HepG2 (cell line): ENCODE measurements around the gene NAIF1. TPM values are rescaled to one million over a fixed set of nuclear protein-coding genes. Genes with fewer than 3 reads are reported as not detected.

Experiments
- ATAD3A ChIP-seq: sonication (generic); formaldehyde crosslinking; IDR thresholded peaks from 2 replicates; pipeline ENCODE4 v1.4.0; 2020; ENCODE audit warnings: missing genetic modification reagents
- FLYWCH1 ChIP-seq: sonication (generic); formaldehyde crosslinking; IDR thresholded peaks from 2 replicates; pipeline ENCODE4 v1.8.1; 2023; ENCODE audit warnings: mild to moderate bottlenecking, missing genetic modification reagents
- GABPB1 ChIP-seq: IDR thresholded peaks from 2 replicates; pipeline ENCODE4 v1.6.1; 2016; ENCODE audit warnings: mild to moderate bottlenecking, missing genetic modification reagents, moderate library complexity, missing compliant biosample characterization
- GATAD1 ChIP-seq: IDR thresholded peaks from 2 replicates; pipeline ENCODE4 v1.6.1; 2016; ENCODE audit warnings: missing genetic modification reagents, missing compliant biosample characterization
- HHEX ChIP-seq: IDR thresholded peaks from 2 replicates; pipeline ENCODE4 v1.6.1; 2016; ENCODE audit warnings: control low read depth
- HIVEP1 ChIP-seq: sonication (generic); formaldehyde crosslinking; IDR thresholded peaks from 2 replicates; pipeline ENCODE4 v1.4.0; 2020; ENCODE audit warnings: mild to moderate bottlenecking, missing genetic modification reagents
- MBNL3 ChIP-seq: fragments of 250-450 bp; sonication (Bioruptor Pico); conservative IDR thresholded peaks from 2 replicates; pipeline ENCODE4 v1.8.0; 2022; ENCODE audit warnings: mild to moderate bottlenecking, inconsistent platforms
- NFYC ChIP-seq: IDR thresholded peaks from 2 replicates; pipeline ENCODE4 v1.6.1; 2016; ENCODE audit warnings: missing genetic modification reagents, missing compliant biosample characterization
- POLR2AphosphoS5 ChIP-seq: IDR thresholded peaks from 2 replicates; pipeline ENCODE4 v1.6.1; 2012; ENCODE audit warnings: low read depth, low read length
- RBM22 ChIP-seq: fragments of 200-400 bp; formaldehyde crosslinking; optimal IDR thresholded peaks from 2 replicates; pipeline ENCODE3; 2017; ENCODE audit warnings: mild to moderate bottlenecking, low read length, moderate library complexity
- TBL1XR1 ChIP-seq: fragments of 150-350 bp; IDR thresholded peaks from 2 replicates; pipeline ENCODE4 v1.6.1; 2014; ENCODE audit warnings: borderline replicate concordance, low read length; ENCODE audit not compliant: partially characterized antibody
- TBP ChIP-seq: sonication (generic); formaldehyde crosslinking; IDR thresholded peaks from 2 replicates; pipeline ENCODE4 v1.5.0; 2020; ENCODE audit warnings: missing genetic modification reagents
- YEATS2 ChIP-seq: sonication (generic); formaldehyde crosslinking; IDR thresholded peaks from 2 replicates; pipeline ENCODE4 v1.4.0; 2020; ENCODE audit warnings: missing genetic modification reagents, borderline replicate concordance
- ZNF160 ChIP-seq: sonication (generic); formaldehyde crosslinking; IDR thresholded peaks from 2 replicates; pipeline ENCODE4 v1.8.0; 2022; ENCODE audit warnings: mild to moderate bottlenecking, inconsistent platforms, missing genetic modification reagents
- ZNF546 ChIP-seq: sonication (generic); formaldehyde crosslinking; conservative IDR thresholded peaks from 2 replicates; pipeline ENCODE4 v1.8.1; 2023; ENCODE audit warnings: mild to moderate bottlenecking, missing genetic modification reagents
- ZNF777 ChIP-seq: sonication (generic); formaldehyde crosslinking; IDR thresholded peaks from 2 replicates; pipeline ENCODE4 v1.4.0; 2020; ENCODE audit warnings: missing genetic modification reagents
- polyA plus RNA-seq, 8 experiments: library from polyadenylated mRNA; depleted of rRNA in 3 of 8; stranded (reverse) in 7 of 8; unstranded in 1 of 8; fragments of >200 nt; fragmentation: Illumina TruSeq in 4 of 8; extraction: Trizol in 4 of 8; gene quantifications; 2 replicates each; pipeline versions ENCODE4 v1.2.1 to v1.2.3, GENCODE V29; 2011 to 2016; ENCODE audit warnings: low read depth in 4 of 8, missing spikeins in 1 of 8, mixed read lengths in 1 of 8; ENCODE audit not compliant: insufficient read depth in 1 of 8
- total RNA-seq, 5 experiments: library from RNA; depleted of rRNA; stranded (reverse); fragments of >200 nt; fragmentation: Illumina TruSeq; extraction: Trizol; gene quantifications; 2 replicates each; pipeline ENCODE4 v1.2.3, GENCODE V29; 2016; ENCODE audit warnings: low read depth in 1 of 5
- TF ChIP-seq, protein P1 (sequence below): sonication (generic); formaldehyde crosslinking; IDR thresholded peaks from 2 replicates; pipeline ENCODE4 v1.5.1; 2020; ENCODE audit warnings: mild to moderate bottlenecking, missing genetic modification reagents, moderate library complexity
- TF ChIP-seq, protein P2 (sequence below): IDR thresholded peaks from 2 replicates; pipeline ENCODE4 v1.6.1; 2016; ENCODE audit warnings: low read depth, control low read depth
- TF ChIP-seq, protein P3 (sequence below): sonication (generic); formaldehyde crosslinking; IDR thresholded peaks from 2 replicates; pipeline ENCODE4 v1.4.0; 2020; ENCODE audit warnings: missing genetic modification reagents, borderline replicate concordance
- TF ChIP-seq, protein P4 (sequence below): sonication (generic); formaldehyde crosslinking; IDR thresholded peaks from 2 replicates; pipeline ENCODE4 v1.5.0; 2020; ENCODE audit warnings: missing genetic modification reagents, mild to moderate bottlenecking, borderline replicate concordance
- TF ChIP-seq, protein P5 (sequence below): sonication (generic); formaldehyde crosslinking; IDR thresholded peaks from 2 replicates; pipeline ENCODE4 v1.4.0; 2020; ENCODE audit warnings: mild to moderate bottlenecking, missing genetic modification reagents

NAIF1 gene
- total and polyA plus RNA-seq, 2 of the 13 experiments (the other 11 are each of a cell fraction or from before 2014, with no cell fraction given) = 6.0 to 6.9 TPM

DNA sequence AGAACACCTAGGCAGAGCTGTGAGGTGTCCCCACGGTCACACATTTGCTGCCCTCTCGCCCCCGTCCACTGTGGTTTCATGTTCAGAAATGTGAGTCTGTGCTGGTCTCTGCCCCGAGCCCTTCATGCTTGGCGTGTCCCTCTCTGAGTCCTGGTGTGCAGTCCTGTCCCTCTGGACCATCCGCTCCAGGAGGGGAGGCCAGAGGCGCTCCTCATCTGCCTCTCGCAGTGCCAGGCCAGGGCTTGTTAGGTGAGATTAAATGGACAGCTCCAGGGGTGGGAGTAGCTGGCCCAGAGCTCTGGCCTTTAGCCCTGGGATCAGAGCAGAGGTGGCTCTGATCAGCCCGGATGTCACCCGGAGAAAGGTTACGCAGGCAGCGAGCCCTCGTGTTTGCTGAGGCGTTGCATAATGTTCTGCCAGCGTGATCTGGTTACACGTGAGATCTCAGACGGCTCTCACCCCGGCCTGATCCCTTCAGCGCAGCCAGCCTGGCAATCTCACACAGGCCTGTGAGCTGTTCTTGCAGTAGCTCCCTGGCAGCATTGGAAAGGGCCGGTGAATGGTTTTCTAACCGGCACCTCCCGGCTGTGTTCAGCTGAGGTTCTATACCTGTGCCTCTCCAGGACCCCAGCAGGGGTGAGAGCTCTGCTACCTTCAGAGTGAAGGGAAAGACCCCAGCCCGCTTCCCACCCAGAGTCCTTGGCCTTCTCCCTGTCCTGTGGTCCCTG lies 35.9 kb upstream of the NAIF1 start (continued):
- TF ChIP-seq, protein P1, sequence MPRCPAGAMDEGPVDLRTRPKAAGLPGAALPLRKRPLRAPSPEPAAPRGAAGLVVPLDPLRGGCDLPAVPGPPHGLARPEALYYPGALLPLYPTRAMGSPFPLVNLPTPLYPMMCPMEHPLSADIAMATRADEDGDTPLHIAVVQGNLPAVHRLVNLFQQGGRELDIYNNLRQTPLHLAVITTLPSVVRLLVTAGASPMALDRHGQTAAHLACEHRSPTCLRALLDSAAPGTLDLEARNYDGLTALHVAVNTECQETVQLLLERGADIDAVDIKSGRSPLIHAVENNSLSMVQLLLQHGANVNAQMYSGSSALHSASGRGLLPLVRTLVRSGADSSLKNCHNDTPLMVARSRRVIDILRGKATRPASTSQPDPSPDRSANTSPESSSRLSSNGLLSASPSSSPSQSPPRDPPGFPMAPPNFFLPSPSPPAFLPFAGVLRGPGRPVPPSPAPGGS = peak; percentile 96
- TF ChIP-seq HIVEP1 (peak; percentile 95), FLYWCH1 (CRISPR knock-in tag) (no peak), ZNF777 (CRISPR knock-in tag) (peak; percentile 81), TBL1XR1 (peak; percentile 88), ZNF160 (peak; percentile 92), YEATS2 (CRISPR knock-in tag) (peak; percentile 89; the same call in 1 of the 2 replicates), ZNF546 (CRISPR knock-in tag) (0 out of 2 replicates have a peak, but pooled peaks have one; percentile 61), ATAD3A (CRISPR knock-in tag) (no peak), TBP (CRISPR knock-in tag) (no peak), POLR2AphosphoS5 (no peak; the same call in 1 of the 2 replicates), GABPB1 (peak; percentile 83), NFYC (CRISPR knock-in tag) (peak; percentile 32; the same call in 1 of the 2 replicates), GATAD1 (CRISPR knock-in tag) (peak; percentile 77), RBM22 (no peak), HHEX (CRISPR knock-in tag) (peak; percentile 50; the same call in 1 of the 2 replicates), MBNL3 (no peak)
- TF ChIP-seq, protein P2, sequence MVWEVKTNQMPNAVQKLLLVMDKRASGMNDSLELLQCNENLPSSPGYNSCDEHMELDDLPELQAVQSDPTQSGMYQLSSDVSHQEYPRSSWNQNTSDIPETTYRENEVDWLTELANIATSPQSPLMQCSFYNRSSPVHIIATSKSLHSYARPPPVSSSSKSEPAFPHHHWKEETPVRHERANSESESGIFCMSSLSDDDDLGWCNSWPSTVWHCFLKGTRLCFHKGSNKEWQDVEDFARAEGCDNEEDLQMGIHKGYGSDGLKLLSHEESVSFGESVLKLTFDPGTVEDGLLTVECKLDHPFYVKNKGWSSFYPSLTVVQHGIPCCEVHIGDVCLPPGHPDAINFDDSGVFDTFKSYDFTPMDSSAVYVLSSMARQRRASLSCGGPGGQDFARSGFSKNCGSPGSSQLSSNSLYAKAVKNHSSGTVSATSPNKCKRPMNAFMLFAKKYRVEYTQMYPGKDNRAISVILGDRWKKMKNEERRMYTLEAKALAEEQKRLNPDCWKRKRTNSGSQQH (CRISPR knock-in tag) = 0 out of 2 replicates have a peak, but pooled peaks have one; percentile 47
- TF ChIP-seq, protein P3, sequence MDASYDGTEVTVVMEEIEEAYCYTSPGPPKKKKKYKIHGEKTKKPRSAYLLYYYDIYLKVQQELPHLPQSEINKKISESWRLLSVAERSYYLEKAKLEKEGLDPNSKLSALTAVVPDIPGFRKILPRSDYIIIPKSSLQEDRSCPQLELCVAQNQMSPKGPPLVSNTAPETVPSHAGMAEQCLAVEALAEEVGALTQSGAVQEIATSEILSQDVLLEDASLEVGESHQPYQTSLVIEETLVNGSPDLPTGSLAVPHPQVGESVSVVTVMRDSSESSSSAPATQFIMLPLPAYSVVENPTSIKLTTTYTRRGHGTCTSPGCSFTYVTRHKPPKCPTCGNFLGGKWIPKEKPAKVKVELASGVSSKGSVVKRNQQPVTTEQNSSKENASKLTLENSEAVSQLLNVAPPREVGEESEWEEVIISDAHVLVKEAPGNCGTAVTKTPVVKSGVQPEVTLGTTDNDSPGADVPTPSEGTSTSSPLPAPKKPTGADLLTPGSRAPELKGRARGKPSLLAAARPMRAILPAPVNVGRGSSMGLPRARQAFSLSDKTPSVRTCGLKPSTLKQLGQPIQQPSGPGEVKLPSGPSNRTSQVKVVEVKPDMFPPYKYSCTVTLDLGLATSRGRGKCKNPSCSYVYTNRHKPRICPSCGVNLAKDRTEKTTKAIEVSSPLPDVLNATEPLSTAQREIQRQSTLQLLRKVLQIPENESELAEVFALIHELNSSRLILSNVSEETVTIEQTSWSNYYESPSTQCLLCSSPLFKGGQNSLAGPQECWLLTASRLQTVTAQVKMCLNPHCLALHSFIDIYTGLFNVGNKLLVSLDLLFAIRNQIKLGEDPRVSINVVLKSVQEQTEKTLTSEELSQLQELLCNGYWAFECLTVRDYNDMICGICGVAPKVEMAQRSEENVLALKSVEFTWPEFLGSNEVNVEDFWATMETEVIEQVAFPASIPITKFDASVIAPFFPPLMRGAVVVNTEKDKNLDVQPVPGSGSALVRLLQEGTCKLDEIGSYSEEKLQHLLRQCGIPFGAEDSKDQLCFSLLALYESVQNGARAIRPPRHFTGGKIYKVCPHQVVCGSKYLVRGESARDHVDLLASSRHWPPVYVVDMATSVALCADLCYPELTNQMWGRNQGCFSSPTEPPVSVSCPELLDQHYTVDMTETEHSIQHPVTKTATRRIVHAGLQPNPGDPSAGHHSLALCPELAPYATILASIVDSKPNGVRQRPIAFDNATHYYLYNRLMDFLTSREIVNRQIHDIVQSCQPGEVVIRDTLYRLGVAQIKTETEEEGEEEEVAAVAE (CRISPR knock-in tag) = peak; percentile 88
- TF ChIP-seq, protein P4, sequence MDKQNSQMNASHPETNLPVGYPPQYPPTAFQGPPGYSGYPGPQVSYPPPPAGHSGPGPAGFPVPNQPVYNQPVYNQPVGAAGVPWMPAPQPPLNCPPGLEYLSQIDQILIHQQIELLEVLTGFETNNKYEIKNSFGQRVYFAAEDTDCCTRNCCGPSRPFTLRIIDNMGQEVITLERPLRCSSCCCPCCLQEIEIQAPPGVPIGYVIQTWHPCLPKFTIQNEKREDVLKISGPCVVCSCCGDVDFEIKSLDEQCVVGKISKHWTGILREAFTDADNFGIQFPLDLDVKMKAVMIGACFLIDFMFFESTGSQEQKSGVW (CRISPR knock-in tag) = no peak
- TF ChIP-seq, protein P5, sequence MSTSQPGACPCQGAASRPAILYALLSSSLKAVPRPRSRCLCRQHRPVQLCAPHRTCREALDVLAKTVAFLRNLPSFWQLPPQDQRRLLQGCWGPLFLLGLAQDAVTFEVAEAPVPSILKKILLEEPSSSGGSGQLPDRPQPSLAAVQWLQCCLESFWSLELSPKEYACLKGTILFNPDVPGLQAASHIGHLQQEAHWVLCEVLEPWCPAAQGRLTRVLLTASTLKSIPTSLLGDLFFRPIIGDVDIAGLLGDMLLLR (CRISPR knock-in tag) = peak; percentile 85; the same call in 1 of the 2 replicates
